ENCODE results near the gene CIC.
A peak's percentile ranks its signal among the peaks of the same experiment; 100 is the strongest.

The CIC gene

DNA sequence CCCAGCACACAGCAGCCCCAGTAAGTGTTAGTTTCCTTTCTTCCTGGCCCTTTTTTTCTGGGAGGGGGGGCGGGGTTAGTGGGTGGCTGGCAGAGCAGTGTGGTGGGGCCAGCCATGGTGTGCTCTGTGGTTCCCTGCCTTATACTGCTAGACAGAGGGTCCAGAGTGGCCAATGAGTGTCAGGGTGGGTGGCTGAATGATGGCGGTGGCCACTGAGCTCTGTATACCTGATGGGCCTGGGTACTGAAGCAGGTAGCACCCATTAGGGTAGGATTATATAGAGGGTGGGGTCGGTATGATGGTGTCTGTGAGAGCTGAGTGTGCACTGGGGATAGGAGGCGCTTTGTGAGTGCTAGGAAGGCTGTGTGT, 13.8 kb downstream of the CIC start:
- DNase-seq: no peak
- intact Hi-C loops (cut with DNase I): no loop called here

DNA sequence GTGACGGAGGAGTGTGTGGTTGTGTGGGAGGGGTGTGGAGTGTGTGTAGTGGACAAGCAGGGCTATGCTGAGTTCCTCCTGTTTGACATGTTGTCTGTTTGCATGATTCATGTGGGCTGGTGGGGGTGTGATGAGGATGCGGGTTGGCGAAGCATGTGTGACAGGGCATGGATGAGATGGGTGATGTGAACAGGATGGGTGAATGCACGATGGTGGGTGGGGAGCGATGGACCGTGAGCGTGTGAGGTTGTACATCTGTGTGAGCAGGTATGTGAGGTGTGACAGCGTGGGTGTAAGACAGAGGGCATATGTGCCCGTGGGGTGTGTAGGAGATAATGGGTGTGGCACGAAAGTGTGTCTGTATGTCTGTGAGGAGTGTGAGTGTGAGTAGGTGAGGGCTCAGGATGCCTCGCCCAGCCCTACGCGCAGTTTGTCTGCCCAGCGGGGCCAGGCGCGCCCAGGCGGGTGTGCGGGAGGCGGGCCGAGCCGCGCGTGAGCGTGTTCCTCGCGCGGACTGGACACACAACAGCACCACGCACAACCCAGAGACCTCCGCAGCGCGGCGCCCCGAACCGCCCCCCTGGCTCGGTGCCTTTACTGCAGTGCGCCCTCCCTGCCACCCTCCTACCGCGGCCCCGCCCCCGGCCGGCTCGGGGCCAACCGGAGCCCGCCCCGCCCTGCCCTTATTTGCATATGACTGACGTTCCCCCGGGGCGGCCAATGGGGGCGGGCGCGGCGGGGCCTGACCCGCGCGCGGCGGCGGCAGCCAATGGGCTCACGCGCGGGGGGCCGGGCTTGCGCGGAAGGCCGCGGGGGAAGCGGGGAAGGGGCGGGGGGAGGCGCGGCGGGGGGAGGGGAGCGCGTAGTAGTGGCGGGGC, 14.4 kb downstream of the CIC start:
- intact Hi-C loops (cut with DNase I): no loop called here
- peak; percentile 91 to 99 (median 96) for DNase-seq

DNA sequence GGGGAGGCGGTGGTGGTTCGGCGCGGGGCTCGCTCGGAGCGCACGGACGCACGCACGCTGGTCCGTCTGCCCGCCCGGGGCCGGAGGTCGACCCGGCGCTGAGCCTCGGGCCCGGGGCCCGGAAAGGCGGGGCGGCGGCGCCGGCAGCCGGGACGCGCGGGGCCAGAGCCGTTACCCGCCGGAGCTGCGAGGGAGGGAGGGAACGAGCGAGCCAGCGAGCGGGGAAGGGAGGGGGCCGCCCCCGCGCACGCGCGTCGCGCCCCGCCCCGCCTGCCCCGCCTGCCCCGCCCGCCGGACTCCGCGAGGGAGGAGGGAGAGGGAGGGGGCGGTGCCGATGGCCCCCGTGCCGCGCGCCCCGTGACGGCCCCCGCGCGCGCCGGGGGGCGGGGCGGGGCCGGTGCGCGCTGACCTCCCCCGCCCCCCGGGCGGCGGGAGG, 15.0 kb downstream of the CIC start:
- DNase-seq: peak in 40 of 42 donors; percentile 59 to 91 (median 80)
- intact Hi-C loops (cut with DNase I): no loop called here

DNA sequence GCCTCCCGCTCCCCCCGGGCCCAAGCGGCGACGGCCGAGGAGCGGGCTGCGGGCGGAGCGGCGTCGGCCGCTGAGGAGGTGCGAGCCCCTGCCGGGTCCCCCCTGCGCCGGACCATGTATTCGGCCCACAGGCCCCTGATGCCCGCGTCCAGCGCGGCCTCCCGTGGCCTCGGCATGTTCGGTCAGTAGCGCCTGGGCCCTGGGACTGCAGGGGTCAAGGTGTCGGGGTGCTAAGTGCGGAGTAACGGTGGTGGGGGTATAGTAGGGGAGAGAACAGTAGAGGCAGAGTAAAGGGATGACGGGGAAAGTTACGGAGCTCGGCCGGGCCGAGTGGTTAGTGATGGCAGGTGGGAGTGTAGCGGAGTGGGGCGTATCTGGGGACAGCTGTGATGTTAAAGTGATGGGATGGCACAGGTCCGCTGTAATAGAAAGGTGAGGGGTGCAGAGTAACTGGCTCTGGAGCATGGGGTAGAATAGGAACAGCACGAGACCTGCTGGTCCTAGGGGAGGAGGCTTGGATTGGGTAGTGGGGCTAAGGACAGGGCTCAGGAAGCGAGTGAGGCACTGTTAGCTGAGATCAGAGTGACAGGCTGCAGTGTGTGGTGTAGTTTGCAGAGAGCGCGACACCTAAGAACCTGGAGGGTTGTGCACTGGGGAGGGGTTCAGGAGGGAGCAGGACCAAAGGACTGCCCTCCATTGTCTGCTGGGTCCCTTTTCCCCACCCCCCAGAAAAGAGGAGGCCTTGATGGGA, 15.7 kb downstream of the CIC start:
- intact Hi-C loops (cut with DNase I): no loop called here
- DNase-seq: peak in 7 of 42 donors; percentile 20 to 51 (median 32)

DNA sequence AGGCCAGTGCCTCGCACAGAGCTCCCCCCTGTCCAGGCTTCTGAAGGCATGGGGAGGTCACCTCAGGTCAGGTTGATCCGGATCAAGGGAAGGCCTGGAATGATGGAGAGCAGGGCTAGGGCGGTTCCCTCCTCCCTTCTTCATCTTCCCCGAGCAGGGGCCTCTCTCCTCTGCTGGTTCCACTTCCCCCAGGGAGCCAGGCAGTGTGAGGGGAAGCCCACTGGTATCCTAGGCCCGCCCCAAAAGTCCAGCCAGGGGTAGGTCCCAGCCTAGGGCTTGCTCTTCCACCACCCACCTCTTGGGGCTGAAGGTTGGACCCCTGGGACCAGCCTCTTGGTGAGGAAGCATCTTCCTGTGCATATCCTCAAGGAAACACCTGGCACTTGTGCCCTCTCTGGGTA, 16.5 kb downstream of the CIC start:
- intact Hi-C loops (cut with DNase I): no loop called here
- DNase-seq: no peak

DNA sequence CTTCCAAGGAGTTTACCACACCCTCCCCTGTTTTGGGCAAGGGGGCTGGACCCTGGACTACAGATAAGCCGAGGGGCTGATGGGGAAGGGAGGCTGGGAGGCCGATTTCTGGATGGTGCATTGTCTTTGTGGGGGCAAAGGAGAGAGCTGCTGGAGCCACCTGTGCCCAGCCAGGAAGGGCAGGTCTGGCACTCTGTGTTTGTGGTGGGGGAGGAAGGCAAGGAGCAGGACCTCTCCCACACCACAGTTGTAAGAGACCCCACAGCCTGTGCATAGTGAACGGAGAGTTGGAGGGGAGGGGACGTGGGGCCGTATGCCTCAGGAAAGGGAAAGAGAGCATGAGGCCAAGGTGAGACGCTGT, 16.9 kb downstream of the CIC start:
- intact Hi-C loops (cut with DNase I): no loop called here
- DNase-seq: no peak

DNA sequence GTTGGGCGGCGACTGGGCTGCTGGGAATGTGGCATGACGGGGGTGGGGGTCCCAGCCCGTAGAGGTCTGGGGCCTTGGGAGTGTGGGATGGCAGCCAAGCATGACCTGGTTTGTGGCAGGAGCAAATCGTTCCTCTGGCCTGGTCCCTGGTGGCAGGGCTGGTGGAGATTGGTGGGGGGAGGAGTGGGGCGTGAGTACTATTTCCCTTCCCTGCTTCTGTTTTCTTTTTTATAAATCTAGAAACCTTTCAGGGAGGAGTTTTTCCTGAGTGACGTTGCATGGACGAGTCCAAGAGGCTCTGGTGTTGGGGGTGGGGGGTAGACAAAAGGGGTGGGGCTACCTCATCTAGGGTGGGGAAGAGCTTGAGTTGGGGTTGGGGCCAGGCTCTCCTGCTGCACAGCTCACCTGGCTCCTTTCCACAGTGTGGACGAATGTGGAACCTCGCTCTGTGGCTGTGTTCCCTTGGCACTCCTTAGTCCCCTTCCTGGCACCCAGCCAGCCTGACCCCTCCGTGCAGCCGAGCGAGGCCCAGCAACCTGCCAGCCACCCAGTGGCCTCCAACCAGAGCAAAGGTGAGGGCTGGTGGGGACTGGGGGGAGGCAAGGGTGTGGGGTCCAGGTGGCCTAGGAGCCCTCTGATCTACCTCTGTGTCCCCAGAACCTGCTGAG, 17.4 kb downstream of the CIC start:
- intact Hi-C loops (cut with DNase I): no loop called here
- peak in 9 of 42 donors; percentile 26 to 65 (median 41) for DNase-seq

DNA sequence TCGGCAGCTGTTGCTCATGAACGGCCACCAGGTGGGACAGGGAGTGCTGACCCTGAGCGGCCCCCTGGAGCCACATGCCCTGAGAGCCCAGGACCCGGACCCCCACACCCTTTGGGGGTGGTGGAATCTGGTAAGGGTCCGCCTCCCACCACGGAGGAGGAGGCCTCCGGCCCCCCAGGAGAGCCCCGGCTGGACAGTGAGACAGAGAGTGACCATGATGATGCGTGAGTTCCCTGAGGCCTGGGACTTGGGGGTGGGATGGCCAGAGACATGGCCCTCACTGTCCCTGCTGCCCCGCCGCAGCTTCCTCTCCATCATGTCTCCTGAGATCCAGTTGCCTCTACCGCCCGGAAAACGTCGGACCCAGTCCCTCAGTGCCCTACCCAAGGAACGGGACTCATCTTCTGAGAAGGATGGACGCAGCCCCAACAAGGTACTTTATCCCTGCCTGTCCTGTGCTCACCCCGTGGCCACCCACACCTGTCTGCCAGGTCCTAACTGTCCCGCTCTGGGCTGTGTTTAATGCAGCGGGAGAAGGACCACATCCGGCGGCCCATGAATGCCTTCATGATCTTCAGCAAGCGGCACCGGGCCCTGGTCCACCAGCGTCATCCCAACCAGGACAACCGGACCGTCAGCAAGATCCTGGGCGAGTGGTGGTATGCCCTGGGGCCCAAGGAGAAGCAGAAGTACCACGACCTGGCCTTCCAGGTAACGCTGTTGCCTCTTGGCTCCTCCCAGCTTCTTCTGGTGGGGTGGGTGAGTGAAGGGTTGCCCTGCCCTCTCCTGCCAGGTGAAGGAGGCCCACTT, 18.2 kb downstream of the CIC start:
- intact Hi-C loops (cut with DNase I): no loop called here
- DNase-seq: no peak

DNA sequence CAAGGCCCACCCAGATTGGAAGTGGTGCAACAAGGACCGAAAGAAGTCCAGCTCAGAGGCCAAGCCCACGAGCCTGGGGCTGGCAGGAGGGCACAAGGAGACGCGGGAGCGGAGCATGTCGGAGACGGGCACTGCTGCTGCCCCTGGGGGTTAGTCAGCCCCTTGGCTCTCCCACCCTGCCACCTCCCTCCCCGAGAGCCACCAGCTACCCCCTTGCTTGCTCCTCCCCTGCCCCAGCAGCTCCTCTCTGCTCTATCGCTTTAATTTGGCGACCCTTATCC, 18.7 kb downstream of the CIC start:
- intact Hi-C loops (cut with DNase I): no loop called here
- DNase-seq: no peak

DNA sequence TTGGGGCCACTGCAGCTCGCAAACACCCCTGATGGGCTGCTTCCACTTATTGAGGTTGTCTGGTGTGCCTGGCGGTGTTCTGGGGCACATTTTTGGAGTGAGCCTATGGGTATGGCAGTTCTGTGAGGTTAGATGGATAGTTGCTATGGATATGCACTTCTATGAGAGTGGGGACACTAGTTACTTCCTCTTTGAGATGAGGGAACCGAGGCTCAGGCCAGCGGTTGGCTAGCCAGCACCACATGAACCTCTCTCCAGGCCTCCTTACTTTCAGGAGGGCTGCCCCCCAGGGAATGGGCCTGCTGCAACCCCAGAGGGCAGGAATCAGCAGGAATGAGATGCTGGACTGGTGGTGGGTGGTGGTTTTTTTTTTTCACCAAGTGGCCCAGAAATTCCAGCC, 19.3 kb downstream of the CIC start:
- intact Hi-C loops (cut with DNase I): no loop called here
- DNase-seq: no peak

DNA sequence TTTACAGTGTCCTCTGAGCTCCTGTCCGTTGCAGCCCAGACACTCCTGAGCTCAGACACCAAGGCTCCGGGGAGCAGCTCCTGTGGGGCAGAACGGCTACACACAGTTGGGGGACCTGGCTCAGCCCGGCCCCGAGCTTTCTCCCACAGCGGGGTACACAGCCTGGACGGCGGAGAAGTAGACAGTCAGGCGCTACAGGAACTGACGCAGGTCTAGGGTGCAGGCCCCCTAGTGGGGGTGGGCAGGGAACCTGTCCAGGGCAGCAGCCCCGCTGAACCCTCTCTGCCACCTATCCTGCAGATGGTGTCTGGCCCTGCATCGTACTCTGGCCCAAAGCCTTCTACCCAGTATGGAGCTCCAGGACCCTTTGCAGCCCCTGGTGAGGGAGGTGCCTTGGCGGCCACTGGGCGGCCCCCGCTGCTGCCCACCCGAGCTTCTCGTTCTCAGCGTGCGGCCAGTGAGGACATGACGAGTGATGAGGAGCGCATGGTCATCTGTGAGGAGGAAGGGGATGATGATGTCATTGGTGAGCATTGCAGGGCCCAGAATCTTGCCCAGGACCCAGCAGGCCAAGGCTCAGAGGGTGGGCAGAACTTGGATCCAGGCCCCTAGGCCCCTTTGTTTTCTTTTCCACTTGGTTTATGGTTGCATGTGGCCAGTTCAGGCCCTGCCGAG, 20.0 kb downstream of the CIC start:
- intact Hi-C loops (cut with DNase I): no loop called here
- DNase-seq: peak in 1 of 42 donors; percentile 8

DNA sequence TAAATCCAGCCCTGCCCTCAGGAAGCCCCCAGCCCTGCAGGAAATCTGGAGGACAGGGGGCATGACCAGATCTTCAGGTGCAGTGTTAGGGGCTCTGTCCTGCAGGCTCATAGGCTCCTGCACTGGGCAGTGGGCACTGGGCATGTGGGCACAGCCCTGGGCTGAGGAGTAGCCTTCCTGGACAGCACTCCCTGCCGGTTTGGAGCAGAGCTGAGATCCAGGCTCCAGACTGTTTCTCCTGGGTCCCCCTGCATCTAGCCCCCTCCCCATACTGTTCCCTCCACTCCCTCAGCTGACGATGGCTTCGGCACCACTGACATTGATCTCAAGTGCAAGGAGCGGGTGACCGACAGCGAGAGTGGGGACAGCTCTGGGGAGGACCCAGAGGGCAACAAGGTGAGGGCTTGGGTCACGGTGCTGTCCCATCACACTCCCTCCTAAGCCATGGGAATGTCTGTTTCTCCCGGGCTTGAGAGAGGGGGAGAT, 20.5 kb downstream of the CIC start:
- intact Hi-C loops (cut with DNase I): no loop called here
- no peak for DNase-seq

DNA sequence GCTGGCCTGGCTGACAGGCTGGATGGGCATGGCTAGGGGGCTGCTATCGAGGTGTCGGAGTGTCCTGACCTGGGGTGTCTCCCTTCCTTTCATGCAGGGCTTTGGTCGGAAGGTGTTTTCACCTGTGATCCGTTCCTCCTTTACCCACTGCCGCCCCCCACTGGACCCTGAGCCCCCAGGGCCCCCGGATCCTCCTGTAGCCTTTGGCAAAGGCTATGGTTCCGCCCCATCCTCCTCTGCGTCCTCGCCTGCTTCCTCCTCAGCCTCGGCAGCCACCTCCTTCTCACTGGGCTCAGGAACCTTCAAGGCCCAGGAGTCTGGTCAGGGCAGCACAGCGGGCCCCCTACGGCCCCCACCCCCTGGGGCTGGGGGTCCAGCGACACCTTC, 21.1 kb downstream of the CIC start:
- intact Hi-C loops (cut with DNase I): no loop called here
- DNase-seq: peak in 1 of 42 donors; percentile 10

DNA sequence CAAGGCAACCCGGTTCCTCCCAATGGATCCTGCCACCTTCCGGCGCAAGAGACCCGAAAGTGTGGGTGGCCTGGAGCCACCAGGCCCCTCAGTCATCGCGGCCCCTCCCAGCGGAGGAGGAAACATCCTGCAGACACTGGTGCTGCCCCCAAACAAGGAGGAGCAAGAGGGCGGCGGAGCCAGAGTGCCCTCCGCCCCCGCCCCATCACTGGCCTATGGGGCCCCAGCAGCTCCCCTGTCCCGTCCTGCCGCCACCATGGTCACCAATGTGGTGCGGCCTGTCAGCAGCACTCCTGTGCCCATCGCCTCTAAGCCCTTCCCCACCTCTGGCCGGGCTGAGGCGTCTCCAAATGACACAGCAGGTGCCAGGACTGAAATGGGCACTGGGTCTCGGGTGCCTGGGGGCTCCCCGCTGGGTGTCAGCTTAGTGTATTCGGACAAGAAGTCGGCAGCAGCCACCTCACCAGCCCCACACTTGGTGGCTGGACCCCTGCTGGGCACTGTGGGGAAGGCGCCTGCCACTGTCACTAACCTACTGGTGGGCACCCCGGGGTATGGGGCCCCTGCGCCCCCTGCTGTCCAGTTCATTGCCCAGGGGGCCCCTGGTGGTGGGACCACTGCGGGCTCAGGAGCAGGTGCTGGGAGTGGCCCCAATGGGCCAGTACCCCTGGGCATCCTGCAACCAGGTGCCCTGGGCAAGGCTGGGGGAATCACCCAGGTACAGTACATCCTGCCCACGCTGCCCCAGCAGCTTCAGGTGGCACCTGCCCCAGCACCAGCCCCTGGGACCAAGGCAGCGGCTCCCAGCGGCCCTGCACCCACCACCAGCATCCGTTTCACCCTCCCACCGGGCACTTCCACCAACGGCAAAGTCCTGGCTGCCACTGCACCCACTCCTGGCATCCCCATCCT, 21.7 kb downstream of the CIC start:
- intact Hi-C loops (cut with DNase I): no loop called here
- DNase-seq: peak in 1 of 42 donors; percentile 30

DNA sequence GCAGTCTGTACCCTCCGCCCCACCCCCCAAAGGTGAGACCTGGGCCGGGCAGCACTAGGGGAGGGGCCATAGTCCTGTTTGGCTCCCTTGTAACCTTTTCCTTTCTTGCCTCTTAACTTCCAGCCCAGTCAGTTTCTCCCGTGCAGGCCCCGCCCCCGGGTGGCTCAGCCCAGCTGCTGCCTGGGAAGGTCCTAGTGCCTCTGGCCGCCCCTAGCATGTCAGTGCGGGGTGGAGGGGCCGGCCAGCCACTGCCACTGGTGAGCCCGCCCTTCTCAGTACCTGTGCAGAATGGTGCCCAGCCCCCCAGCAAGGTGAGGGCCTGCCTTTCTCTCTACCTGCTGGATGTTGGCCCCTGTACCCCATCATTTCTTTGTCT, 22.4 kb downstream of the CIC start:
- no peak for DNase-seq
- intact Hi-C loops (cut with DNase I): no loop called here

DNA sequence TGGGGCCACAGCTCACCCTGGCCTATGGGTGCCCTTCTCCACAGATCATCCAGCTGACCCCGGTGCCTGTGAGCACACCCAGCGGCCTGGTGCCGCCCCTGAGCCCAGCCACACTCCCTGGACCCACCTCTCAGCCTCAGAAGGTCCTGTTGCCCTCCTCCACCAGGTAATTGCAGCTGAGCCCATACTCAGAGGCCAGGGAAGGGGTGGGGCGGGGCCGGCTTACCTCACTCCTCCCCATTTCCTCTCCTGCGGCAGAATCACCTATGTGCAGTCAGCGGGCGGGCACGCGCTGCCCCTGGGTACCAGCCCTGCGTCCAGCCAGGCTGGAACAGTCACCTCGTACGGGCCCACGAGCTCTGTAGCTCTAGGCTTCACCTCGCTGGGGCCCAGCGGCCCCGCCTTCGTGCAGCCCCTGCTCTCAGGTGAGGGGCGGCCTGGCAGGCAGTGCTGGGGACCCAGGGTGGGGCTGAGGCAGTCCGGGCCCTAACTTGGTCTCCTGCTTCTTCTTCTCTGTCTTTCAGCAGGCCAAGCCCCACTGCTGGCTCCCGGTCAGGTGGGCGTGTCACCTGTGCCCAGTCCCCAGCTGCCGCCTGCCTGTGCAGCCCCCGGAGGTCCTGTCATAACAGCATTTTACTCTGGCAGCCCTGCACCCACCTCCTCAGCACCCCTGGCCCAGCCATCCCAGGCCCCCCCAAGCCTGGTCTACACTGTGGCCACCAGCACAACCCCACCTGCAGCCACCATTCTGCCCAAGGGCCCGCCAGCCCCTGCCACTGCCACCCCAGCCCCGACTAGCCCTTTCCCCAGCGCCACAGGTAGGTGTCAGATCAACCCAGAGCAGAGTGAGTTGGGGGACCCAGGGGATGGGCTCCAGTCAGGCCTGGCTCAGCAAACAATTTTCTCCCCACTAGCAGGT, 23.2 kb downstream of the CIC start:
- intact Hi-C loops (cut with DNase I): no loop called here
- DNase-seq: no peak

DNA sequence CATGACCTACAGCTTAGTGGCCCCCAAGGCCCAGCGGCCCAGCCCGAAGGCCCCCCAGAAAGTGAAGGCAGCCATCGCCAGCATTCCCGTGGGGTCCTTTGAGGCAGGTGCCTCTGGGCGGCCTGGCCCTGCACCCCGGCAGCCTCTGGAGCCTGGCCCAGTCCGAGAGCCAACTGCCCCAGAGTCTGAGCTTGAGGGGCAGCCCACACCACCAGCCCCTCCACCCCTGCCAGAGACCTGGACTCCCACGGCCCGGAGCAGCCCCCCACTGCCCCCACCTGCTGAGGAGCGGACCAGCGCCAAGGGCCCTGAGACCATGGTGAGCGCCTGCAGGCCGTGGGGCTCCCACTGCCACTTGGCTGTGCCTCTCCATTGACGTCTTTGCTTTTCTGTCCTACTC, 23.9 kb downstream of the CIC start:
- DNase-seq: peak in 1 of 42 donors; percentile 9
- intact Hi-C loops (cut with DNase I): no loop called here

Measured in head of caudate nucleus (tissue), 42 donors.